GM23338 (cell line): ENCODE results near the gene LMBR1. TPM values are rescaled to one million over a fixed set of nuclear protein-coding genes. Genes with fewer than 3 reads are reported as not detected.
"Not testable (repeated sequence)": the region's sequence is repeated elsewhere in the genome, so short reads cannot be mapped to it uniquely, and the experiment has no call there.

ENCODE experiments used
- ATAC-seq: fragments of 200-7000 bp; cut with Tn5 transposase; 3 replicates; pipeline ENCODE4 v1.9.1; 2020
- DNase-seq: peaks from one replicate; pipeline ENCODE4 v3.0.0-alpha.2; 2015; ENCODE audit warnings: low spot score
- H2AFZ ChIP-seq: fragments of 200-600 bp; sonication (generic); 2 replicates; pipeline ENCODE4 v1.8.0; 2016; ENCODE audit warnings: antibody characterized with exemption, mild to moderate bottlenecking, moderate library complexity
- H3F3A ChIP-seq: fragments of 200-600 bp; sonication (generic); replicated peaks from 2 replicates; pipeline ENCODE4 v1.8.0; 2017; ENCODE audit warnings: antibody characterized with exemption, mixed run types, low read depth
- H3K27ac ChIP-seq: fragments of 200-600 bp; sonication (generic); 2 replicates; pipeline ENCODE4 v1.6.1; 2016; ENCODE audit warnings: low read depth
- H3K27me3 ChIP-seq: fragments of 200-600 bp; sonication (generic); 2 replicates; pipeline ENCODE4 v1.8.0; 2016; ENCODE audit warnings: mild to moderate bottlenecking, mixed run types, moderate library complexity; ENCODE audit not compliant: insufficient read depth
- H3K36me3 ChIP-seq: fragments of 200-600 bp; sonication (generic); 2 replicates; pipeline ENCODE4 v1.8.0; 2016; ENCODE audit warnings: mild to moderate bottlenecking; ENCODE audit not compliant: insufficient read depth
- H3K4me1 ChIP-seq: fragments of 200-600 bp; sonication (generic); 2 replicates; pipeline ENCODE4 v1.8.0; 2016; ENCODE audit warnings: mild to moderate bottlenecking, moderate library complexity; ENCODE audit not compliant: insufficient read depth
- H3K4me2 ChIP-seq: fragments of 200-600 bp; sonication (generic); 2 replicates; pipeline ENCODE4 v1.7.1; 2017; ENCODE audit warnings: mixed run types
- H3K4me3 ChIP-seq: fragments of 200-600 bp; sonication (generic); 2 replicates; pipeline ENCODE4 v1.6.1; 2016; ENCODE audit warnings: mixed run types
- H3K79me2 ChIP-seq: fragments of 200-600 bp; sonication (generic); replicated peaks from 2 replicates; pipeline ENCODE4 v1.8.0; 2017; ENCODE audit warnings: mild to moderate bottlenecking; ENCODE audit not compliant: insufficient read depth
- H3K9me2 ChIP-seq: fragments of 200-600 bp; sonication (generic); 2 replicates; pipeline ENCODE4 v1.8.0; 2017; ENCODE audit not compliant: insufficient read depth
- H4K20me1 ChIP-seq: fragments of 200-600 bp; sonication (generic); replicated peaks from 2 replicates; pipeline ENCODE4 v1.8.0; 2017; ENCODE audit warnings: mild to moderate bottlenecking; ENCODE audit not compliant: insufficient read depth
- H3K27ac Mint-ChIP-seq: 2 replicates; pipeline ENCODE4 v1.8.0; 2020; ENCODE audit warnings: inconsistent platforms, mild to moderate bottlenecking, moderate library complexity, mixed read lengths
- H3K27me3 Mint-ChIP-seq: 3 replicates; pipeline ENCODE4 v1.8.0; 2022; ENCODE audit warnings: low read depth, mild to moderate bottlenecking, moderate library complexity, mixed read lengths, inconsistent platforms; ENCODE audit not compliant: insufficient read depth, poor library complexity
- H3K36me3 Mint-ChIP-seq: 3 replicates; pipeline ENCODE4 v1.8.0; 2021; ENCODE audit warnings: low read depth, mild to moderate bottlenecking, inconsistent platforms, moderate library complexity, mixed read lengths
- H3K4me1 Mint-ChIP-seq: 3 replicates; pipeline ENCODE4 v1.8.0; 2020; ENCODE audit warnings: mild to moderate bottlenecking, inconsistent platforms, mixed read lengths
- H3K4me3 Mint-ChIP-seq: 3 replicates; pipeline ENCODE4 v1.8.0; 2021; ENCODE audit warnings: moderate library complexity, mild to moderate bottlenecking, inconsistent platforms, mixed read lengths
- H3K9me3 Mint-ChIP-seq: 3 replicates; pipeline ENCODE4 v1.8.0; 2020; ENCODE audit warnings: moderate library complexity, mild to moderate bottlenecking, inconsistent platforms, mixed read lengths
- EZH2 ChIP-seq: fragments of 200-600 bp; sonication (generic); IDR thresholded peaks from one replicate; pipeline ENCODE4 v1.8.0; 2017; ENCODE audit warnings: antibody characterized with exemption, mild to moderate bottlenecking, low read depth; ENCODE audit not compliant: unreplicated experiment
- EZH2phosphoT487 ChIP-seq: fragments of 200-600 bp; sonication (generic); IDR thresholded peaks from one replicate; pipeline ENCODE4 v1.8.1; 2018; ENCODE audit warnings: antibody characterized with exemption; ENCODE audit not compliant: unreplicated experiment
- JUNB ChIP-seq: IDR thresholded peaks from one replicate; pipeline ENCODE4 v1.6.1; 2016; ENCODE audit warnings: antibody characterized with exemption; ENCODE audit not compliant: unreplicated experiment
- POLR2AphosphoS5 ChIP-seq: IDR thresholded peaks from 2 replicates; pipeline ENCODE4 v1.6.1; 2016; ENCODE audit warnings: antibody characterized with exemption, low read depth
- STAT1 ChIP-seq: IDR thresholded peaks from one replicate; pipeline ENCODE4 v1.6.1; 2016; ENCODE audit warnings: antibody characterized with exemption; ENCODE audit not compliant: unreplicated experiment
- ZNF331 ChIP-seq: fragments of 250-450 bp; sonication (Bioruptor Pico); IDR thresholded peaks from 2 replicates; pipeline ENCODE4 v1.5.0; 2020; ENCODE audit warnings: low read depth, mild to moderate bottlenecking, moderate library complexity
- polyA plus RNA-seq: library from polyadenylated mRNA; unstranded; fragments of >200 nt; fragmentation: Nextera tagmentation; extraction: Ambion mirVana; gene quantifications from 2 replicates; pipeline ENCODE4 v1.2.1, GENCODE V29; 2016
- total RNA-seq: library from RNA; depleted of rRNA; stranded (reverse); fragments of >200 nt; shearing (Covaris generic); gene quantifications from 2 replicates; pipeline ENCODE4 v1.2.3, GENCODE V29; 2014
- TF ChIP-seq, protein P1 (sequence below), 2 experiments: fragments of 200-600 bp in 1 of 2; sonication (generic) in 1 of 2; conservative IDR thresholded peaks; 2 replicates each; pipeline versions ENCODE4 v1.5.1 to v1.6.1; 2016 to 2017; ENCODE audit warnings: antibody characterized with exemption in 2 of 2, low read depth in 2 of 2, mild to moderate bottlenecking in 2 of 2, moderate library complexity in 1 of 2
- TF ChIP-seq, protein P2 (sequence below): IDR thresholded peaks from one replicate; pipeline ENCODE4 v1.6.1; 2018; ENCODE audit warnings: antibody characterized with exemption; ENCODE audit not compliant: unreplicated experiment

LMBR1 gene
- total and polyA plus RNA-seq, 2 experiments from 2014 or later: 21.8 to 90.1 TPM

DNA sequence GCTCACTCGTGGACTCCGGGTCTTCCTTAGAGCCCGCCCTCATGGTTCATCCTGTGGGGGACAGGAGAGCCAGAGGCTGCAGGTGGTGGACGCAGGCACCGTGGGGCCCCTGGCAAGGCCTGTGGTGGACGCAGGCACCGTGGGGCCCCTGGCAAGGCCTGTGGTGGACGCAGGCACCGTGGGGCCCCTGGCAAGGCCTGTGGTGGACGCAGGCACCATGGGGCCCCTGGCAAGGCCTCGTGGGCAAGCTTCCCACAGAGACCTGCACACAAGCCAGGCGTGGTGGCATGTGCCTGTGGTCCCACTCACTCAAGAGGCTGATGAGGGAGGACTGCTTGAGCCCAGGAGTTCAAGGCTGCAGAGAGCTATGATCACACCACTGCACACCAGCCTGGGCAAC, 32.8 kb upstream of the LMBR1 start:
- H4K20me1 ChIP-seq, H3K27me3 ChIP-seq, H3K4me3 ChIP-seq, H3K27ac Mint-ChIP-seq, H3K9me3 Mint-ChIP-seq, ATAC-seq, DNase-seq, H3K79me2 ChIP-seq, H3K4me3 Mint-ChIP-seq, H3K9me2 ChIP-seq, H3K4me1 ChIP-seq, H3K4me2 ChIP-seq, H3K4me1 Mint-ChIP-seq, H3K27me3 Mint-ChIP-seq, H3K36me3 Mint-ChIP-seq, H3F3A ChIP-seq, H3K27ac ChIP-seq, H3K36me3 ChIP-seq, H2AFZ ChIP-seq: not testable (repeated sequence)

DNA sequence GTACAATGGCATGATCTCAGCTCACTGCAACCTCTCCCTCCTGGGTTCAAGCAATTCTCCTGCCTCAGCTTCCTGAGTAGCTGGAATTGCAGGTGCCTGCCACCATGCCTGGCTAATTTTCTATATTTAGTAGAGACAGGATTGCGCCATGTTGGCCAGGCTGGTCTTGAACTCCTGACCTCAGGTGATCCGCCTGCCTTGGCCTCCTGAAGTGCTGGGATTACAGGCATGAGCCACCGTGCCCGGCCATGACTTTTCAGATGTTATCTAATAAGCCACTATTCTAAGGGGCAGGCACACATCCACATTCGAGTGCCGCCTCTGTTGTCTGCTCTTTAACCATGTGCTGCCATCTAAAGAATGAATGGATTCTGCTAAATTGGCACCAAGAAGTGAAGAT, 29.3 kb upstream of the LMBR1 start:
- H3K4me3 ChIP-seq, DNase-seq, H3K36me3 ChIP-seq, H3K4me3 Mint-ChIP-seq, ATAC-seq, H3K36me3 Mint-ChIP-seq, H3K4me1 ChIP-seq, H4K20me1 ChIP-seq, H3K27ac ChIP-seq, H3F3A ChIP-seq, H3K9me3 Mint-ChIP-seq, H3K79me2 ChIP-seq, H3K27me3 Mint-ChIP-seq, H3K27ac Mint-ChIP-seq, H3K4me1 Mint-ChIP-seq, H3K27me3 ChIP-seq, H3K9me2 ChIP-seq, H3K4me2 ChIP-seq, H2AFZ ChIP-seq: not testable (repeated sequence)

DNA sequence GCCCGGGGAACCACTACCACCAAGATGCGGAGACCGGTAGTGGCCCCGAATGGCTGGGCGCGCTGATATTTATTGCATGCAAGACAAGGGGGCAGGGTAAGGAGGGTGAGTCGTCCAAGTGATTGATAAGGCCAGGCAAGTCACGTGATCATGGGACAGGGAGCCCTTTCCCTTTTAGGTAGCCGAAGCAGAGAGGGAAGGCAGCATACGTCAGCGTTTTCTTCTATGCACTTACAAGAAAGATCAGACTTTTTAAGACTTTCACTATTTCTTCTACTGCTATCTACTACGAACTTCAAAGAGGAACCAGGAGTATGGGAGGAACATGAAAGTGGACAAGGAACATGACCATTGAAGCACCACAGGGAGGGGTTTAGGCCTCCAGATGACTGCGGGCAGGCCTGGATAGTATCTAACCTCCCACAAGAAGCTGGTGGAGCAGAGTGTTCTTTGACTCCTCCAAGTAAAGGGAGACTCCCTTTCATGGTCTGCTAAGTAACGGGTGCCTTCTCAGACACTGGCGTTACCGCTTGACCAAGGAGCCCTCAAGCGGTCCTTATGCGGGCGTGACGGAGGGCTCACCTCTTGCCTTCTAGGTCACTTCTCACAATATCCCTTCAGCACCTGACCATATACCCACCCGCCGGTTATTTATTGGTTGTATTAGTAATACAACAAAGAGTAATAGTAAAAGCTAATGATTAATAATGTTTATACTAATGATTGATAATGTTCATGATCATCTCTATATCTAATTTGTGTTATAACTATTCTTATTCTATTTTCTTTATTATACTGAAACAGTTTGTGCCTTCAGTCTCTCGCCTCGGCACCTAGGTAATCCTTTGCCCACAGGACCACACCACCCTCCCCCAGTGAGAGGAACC, 27.7 kb upstream of the LMBR1 start:
- not testable (repeated sequence) for H3K27me3 ChIP-seq, H3K79me2 ChIP-seq, H3K9me2 ChIP-seq, H4K20me1 ChIP-seq, H3K36me3 Mint-ChIP-seq, H3K36me3 ChIP-seq, H3K27ac Mint-ChIP-seq, H3K4me1 Mint-ChIP-seq, H3K4me3 ChIP-seq, ATAC-seq, H3K9me3 Mint-ChIP-seq, H3F3A ChIP-seq, H3K27ac ChIP-seq, H3K27me3 Mint-ChIP-seq, H2AFZ ChIP-seq, H3K4me2 ChIP-seq, H3K4me1 ChIP-seq, H3K4me3 Mint-ChIP-seq, DNase-seq

DNA sequence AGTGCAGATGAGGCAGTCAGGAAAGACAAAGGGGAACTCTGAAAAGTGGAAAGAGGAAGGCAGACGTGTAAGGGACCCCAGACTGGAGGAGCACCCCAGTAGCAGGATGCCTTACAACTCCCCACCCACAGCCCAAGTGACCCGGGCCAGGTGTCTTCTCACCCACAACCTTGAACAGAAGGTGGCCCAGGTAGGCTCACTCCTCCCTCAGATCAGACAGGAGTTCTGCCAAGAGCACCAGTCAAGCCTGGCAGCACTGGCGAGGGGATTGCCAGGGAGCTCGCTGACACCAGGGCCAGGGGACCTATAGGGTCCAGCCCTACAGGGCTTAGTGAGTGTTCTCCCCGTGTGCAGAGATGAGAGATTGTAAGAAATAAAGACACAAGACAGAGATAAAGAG, 27.1 kb upstream of the LMBR1 start:
- H3K4me1 Mint-ChIP-seq: no peaks in the 10 kb centered on the region; the same call in 2 of the 3 replicates
- TF ChIP-seq POLR2AphosphoS5 (no peak), JUNB (no peak), EZH2phosphoT487 (no peak), STAT1 (no peak), EZH2 (no peak), ZNF331 (CRISPR knock-in tag) (no peak)
- TF ChIP-seq, protein P1, sequence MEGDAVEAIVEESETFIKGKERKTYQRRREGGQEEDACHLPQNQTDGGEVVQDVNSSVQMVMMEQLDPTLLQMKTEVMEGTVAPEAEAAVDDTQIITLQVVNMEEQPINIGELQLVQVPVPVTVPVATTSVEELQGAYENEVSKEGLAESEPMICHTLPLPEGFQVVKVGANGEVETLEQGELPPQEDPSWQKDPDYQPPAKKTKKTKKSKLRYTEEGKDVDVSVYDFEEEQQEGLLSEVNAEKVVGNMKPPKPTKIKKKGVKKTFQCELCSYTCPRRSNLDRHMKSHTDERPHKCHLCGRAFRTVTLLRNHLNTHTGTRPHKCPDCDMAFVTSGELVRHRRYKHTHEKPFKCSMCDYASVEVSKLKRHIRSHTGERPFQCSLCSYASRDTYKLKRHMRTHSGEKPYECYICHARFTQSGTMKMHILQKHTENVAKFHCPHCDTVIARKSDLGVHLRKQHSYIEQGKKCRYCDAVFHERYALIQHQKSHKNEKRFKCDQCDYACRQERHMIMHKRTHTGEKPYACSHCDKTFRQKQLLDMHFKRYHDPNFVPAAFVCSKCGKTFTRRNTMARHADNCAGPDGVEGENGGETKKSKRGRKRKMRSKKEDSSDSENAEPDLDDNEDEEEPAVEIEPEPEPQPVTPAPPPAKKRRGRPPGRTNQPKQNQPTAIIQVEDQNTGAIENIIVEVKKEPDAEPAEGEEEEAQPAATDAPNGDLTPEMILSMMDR (conservative IDR thresholded peaks at IDR 0.05; ENCODE audit: low read depth in 2 of 2): no peak
- TF ChIP-seq, protein P2, sequence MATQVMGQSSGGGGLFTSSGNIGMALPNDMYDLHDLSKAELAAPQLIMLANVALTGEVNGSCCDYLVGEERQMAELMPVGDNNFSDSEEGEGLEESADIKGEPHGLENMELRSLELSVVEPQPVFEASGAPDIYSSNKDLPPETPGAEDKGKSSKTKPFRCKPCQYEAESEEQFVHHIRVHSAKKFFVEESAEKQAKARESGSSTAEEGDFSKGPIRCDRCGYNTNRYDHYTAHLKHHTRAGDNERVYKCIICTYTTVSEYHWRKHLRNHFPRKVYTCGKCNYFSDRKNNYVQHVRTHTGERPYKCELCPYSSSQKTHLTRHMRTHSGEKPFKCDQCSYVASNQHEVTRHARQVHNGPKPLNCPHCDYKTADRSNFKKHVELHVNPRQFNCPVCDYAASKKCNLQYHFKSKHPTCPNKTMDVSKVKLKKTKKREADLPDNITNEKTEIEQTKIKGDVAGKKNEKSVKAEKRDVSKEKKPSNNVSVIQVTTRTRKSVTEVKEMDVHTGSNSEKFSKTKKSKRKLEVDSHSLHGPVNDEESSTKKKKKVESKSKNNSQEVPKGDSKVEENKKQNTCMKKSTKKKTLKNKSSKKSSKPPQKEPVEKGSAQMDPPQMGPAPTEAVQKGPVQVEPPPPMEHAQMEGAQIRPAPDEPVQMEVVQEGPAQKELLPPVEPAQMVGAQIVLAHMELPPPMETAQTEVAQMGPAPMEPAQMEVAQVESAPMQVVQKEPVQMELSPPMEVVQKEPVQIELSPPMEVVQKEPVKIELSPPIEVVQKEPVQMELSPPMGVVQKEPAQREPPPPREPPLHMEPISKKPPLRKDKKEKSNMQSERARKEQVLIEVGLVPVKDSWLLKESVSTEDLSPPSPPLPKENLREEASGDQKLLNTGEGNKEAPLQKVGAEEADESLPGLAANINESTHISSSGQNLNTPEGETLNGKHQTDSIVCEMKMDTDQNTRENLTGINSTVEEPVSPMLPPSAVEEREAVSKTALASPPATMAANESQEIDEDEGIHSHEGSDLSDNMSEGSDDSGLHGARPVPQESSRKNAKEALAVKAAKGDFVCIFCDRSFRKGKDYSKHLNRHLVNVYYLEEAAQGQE: no peak

More for the DNA sequence above, 27.1 kb upstream of the LMBR1 start:
- no peaks in the 10 kb centered on the region for H3K36me3 ChIP-seq
- Mint-ChIP-seq H3K27ac (no peak overlapping the region), H3K36me3 (peaks cover 8% of the 10 kb centered on the region), H3K9me3 (peaks cover 14% of the 10 kb centered on the region), H3K4me3 (no peak overlapping the region), H3K27me3 (peaks cover 5% of the 10 kb centered on the region)
- H2AFZ ChIP-seq: no peak overlapping the region
- H3K27me3 ChIP-seq: no peaks in the 10 kb centered on the region
- H3F3A ChIP-seq: no peaks in the 10 kb centered on the region
- H4K20me1 ChIP-seq: no peaks in the 10 kb centered on the region
- H3K4me3 ChIP-seq: no peak overlapping the region
- no peak for DNase-seq
- no peak overlapping the region for H3K4me2 ChIP-seq
- no peaks in the 10 kb centered on the region for H3K4me1 ChIP-seq
- H3K27ac ChIP-seq: no peak overlapping the region
- ATAC-seq: no peak
- H3K9me2 ChIP-seq: no peaks in the 10 kb centered on the region
- H3K79me2 ChIP-seq: no peaks in the 10 kb centered on the region
